Stimulated activated CD4-positive, alpha-beta T cell treated with anti-CD3 and anti-CD28 coated beads, TNF-alpha, amount 100 ng/mL, for 48 hours (primary cell): Measurements from ENCODE around the gene MAJIN.

ENCODE experiments used
- DNase-seq, 3 donors: peaks; one replicate each; pipeline ENCODE4 v3.0.0-alpha.2; 2020; ENCODE audit warnings: low read depth in 3 of 3

The MAJIN gene

GRCh38 chr11:64932324-64932723, 39.6 kb downstream of the MAJIN start:
- DNase-seq: no peak

GRCh38 chr11:64931290-64931689, 40.6 kb downstream of the MAJIN start:
- DNase-seq: no peak

GRCh38 chr11:64930340-64930739, 41.6 kb downstream of the MAJIN start:
- DNase-seq: no peak

GRCh38 chr11:64929625-64930024, 42.3 kb downstream of the MAJIN start:
- no peak for DNase-seq

GRCh38 chr11:64928957-64929356, 43.0 kb downstream of the MAJIN start:
- DNase-seq: no peak

GRCh38 chr11:64926689-64927088, 45.2 kb downstream of the MAJIN start:
- no peak for DNase-seq

- DNase-seq: no peak
These were observed 46.1 kb downstream of the MAJIN start for GRCh38 chr11:64925536-64926436.

- DNase-seq: no peak
These were observed 47.0 kb downstream of the MAJIN start for GRCh38 chr11:64924910-64925284.

- DNase-seq: peak; percentile 73 to 89 (median 77)
These were observed 47.7 kb downstream of the MAJIN start, which contains the start of gene PPP2R5B for GRCh38 chr11:64923944-64924909. PPP2R5B (plus strand) TSS chr11:64924689; CDS start chr11:64925735, 1,046 bp downstream.

GRCh38 chr11:64923151-64923661, 48.7 kb downstream of the MAJIN start:
- no peak for DNase-seq

- no peak for DNase-seq
These were observed 50.5 kb downstream of the MAJIN start for GRCh38 chr11:64921384-64921783.

- no peak for DNase-seq
These were observed 51.8 kb downstream of the MAJIN start for GRCh38 chr11:64920124-64920523.

GRCh38 chr11:64919627-64920026, 52.3 kb downstream of the MAJIN start:
- no peak for DNase-seq

- DNase-seq: no peak
These were observed 53.9 kb downstream of the MAJIN start for GRCh38 chr11:64918017-64918416.

GRCh38 chr11:64917663-64917995, 54.3 kb downstream of the MAJIN start:
- no peak for DNase-seq

- DNase-seq: peak; percentile 98 to 99 (median 99)
These were observed 54.9 kb downstream of the MAJIN start, which contains the start of gene ATG2A for GRCh38 chr11:64916775-64917662. ATG2A (minus strand) TSS chr11:64917209; CDS start chr11:64917135, 74 bp downstream.

GRCh38 chr11:64916040-64916774, 55.7 kb downstream of the MAJIN start:
- DNase-seq: peak in 1 of 3 donors; percentile 13

GRCh38 chr11:64915376-64915887, 56.5 kb downstream of the MAJIN start:
- DNase-seq: no peak

GRCh38 chr11:64914123-64914522, 57.8 kb downstream of the MAJIN start:
- no peak for DNase-seq

- DNase-seq: no peak
These were observed 58.7 kb downstream of the MAJIN start for GRCh38 chr11:64913171-64913727.
